NCI-H1048 (cell line): Measurements from ENCODE around the gene CLUH.
"Not testable (repeated sequence)": the region's sequence is repeated elsewhere in the genome, so short reads cannot be mapped to it uniquely, and the experiment has no call there.

ENCODE experiments used
- DNase-seq: peaks from one replicate; lab custom pipeline; 2025; lab: John Stamatoyannopoulos, UW

CLUH gene

DNA sequence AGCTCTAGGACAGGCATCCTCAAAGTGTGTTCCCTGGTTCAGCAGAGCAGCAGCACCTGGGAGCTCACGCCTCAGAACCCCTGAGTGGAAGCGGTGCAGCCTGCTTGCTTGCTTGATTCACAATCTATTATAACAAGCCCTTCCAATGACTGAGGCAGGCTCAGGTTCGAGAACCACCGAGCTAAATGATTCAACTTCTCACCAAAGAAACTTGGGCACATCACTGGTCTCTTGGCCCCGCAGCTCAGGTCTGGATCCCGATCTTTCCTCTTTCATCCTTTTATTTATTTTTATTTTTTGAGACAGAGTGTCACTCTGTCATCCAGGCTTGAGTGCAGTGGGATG lies 24.5 kb downstream of the CLUH start:
- DNase-seq: no peak

DNA sequence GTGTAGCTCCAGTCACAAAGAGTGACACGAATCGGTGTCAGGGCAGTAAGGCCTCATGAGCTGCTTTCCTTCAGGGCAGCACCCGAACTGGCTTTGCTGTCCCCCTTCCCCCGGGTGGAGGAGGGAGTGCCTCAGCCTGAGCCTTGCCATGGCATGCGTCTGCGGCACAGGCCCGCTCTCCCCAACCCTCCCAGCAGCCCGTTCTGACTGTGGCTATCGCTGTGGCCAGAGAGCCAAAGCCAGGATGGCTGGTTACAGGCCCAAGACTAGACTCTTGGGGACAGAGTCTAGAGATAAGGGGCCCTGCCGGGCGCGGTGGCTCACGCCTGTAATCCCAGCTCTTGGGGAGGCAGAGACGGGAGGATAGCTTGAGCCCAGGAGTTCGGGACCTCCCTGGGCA lies 25.9 kb downstream of the CLUH start:
- no peak for DNase-seq

DNA sequence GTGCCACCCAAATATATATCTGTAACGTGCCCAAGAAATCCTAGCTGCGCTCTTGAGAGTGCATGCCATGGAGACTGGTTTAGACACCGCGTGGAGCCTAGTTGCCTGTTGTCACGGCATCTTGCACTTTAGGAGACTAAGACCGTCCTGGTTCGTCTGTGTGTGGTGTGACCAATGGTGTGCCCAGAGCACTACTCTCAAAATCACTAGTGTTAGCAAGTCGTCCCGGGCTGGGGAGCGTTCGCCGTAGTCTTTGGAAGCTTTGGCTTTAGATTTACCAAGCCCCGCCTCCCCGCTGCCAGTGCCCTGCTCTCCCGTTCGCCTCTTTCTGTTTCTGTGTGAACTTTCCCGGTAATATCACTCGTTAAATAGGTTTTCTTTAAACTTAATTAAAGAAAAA lies 27.0 kb downstream of the CLUH start:
- DNase-seq: no peak

DNA sequence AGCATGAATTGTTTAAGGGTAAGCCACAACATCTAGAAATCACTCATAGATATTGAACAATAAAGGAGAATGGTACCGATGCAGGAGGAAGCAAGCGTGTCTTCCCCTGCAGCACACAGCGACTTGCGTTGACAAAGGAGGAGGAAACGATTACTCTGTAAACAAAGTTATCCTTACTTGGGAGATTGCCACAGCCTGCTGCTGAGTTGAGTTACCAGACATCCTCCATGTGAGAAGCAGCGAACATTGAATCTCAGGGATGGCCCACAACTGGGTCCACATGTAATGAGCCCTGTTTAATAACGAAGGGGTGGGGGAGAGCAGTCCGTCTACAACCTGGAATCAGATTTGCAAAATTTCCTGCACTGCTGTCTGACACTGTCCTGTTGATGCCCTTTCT lies 27.7 kb downstream of the CLUH start:
- DNase-seq: no peak

DNA sequence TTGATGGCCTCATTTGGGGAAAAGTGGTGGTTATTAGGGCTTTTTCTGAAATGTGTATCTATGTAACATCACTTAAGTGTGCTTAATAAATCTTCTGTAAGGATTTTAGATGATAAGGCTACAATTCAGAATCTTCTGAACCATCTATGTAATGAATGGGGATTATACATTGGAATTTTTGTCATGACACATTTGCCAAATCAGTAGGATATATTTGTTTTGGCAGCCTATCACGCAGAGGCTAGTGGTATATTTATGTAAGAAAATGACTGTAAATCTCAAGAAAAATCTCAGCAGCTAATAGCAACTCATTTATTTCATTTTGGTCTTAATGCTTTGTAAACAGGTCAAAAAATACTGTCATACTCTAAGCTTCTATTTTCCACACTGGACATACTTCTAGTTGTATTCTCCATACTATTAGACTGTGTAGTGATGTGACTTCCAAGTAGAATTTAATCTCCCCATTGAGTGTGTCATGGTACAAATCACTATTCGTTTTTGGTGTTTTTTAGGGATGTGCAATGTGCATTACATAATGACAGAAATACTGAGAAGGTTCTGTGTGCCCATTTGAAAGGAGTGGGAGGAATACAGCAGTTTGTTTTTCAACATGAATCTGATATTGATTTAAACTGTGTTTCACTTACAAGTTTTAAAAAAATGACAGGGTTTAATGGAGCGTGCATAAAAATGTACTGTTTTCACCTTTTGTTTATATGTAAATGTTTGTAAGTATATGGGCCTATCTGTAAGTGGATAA lies 29.2 kb downstream of the CLUH start:
- no peak for DNase-seq

DNA sequence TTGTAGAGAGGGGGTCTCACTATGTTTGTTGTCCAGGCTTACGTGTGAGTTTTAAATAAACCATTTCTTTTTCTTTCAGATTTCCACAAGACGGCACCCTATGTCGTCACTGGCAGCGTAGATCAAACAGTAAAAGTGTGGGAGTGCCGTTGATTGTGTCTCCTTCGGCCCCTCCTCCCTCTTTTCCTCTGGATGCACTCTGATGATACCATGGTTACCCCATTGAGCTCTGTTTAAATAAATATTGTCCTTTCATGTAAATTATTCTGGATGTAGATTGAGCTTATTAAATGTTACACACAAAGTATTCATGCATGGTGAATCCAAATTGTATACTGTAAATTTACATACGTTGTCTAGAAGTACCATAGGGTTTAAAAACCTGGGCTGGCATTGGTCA lies 29.9 kb downstream of the CLUH start:
- no peak for DNase-seq

DNA sequence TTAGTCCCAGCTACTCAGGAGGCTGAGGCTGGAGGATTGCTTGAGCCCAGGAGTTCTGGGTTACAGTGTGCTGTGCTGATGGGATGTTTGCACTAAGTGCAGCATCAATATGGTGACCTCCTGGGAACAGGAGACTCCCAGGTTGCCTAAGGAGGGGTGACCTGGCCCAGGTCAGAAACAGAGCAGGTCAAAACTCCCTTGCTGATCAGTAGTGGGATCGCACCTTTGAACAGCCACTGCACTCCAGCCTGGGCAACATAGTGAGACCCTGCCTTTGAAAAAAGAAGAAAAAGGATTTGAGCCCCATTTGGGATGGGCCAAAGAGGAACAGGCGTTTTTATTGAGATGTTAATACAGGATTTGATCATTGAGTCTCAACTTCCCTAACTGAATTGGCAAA lies 30.6 kb downstream of the CLUH start:
- no peak for DNase-seq

DNA sequence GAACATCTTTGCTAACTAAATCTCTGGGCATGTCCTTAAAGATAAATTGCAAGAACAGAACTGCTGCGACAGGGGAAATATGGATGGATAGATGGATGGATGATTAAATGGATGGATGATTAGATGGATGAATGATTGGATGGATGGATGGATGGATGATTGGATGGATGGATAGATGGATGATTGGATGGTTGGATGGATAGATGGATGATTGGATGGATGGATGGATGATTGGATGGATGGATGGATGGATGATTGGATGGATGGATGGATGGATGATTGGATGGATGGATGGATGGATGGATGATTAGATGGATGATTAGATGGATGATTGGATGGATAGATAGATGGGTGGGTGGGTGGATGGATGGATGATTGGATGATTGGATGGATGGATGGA lies 32.3 kb downstream of the CLUH start:
- DNase-seq: not testable (repeated sequence)

DNA sequence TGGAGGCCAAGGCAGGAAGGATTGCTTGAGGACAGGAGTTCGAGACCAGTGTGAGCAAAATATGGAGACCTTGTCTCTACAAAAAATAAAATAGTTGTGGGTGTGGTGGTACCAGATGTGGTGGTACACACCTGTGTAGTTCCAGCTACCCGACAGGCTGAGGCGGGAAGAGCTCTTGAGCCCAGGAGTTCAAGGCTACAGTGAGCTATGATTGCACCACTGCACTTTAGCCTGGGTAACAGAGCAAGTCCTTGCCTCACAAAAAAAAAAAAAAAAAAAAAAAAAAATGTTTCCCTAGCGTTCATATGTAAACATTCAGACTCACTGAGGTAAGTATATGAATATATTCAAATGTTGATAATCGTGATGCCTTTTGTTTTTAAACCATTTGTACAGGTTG lies 39.5 kb downstream of the CLUH start:
- DNase-seq: no peak

DNA sequence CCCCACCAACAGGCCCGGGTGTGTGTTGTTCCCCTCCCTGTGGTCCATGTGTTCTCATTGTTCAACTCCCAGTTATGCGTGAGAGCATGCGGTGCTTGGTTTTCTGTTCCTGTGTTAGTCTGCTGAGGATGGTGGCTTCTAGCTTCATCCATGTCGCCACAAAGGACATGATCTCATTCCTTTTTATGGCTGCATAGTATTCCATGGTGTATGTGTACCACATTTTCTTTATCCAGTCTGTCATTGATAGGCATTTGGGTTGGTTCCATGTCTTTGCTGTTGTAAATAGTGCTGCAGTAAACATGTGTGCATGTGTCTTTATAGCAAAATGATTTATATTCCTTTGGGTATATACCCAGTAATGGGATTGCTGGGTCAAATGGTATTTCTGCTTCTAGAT lies 51.2 kb downstream of the CLUH start:
- DNase-seq: not testable (repeated sequence)

DNA sequence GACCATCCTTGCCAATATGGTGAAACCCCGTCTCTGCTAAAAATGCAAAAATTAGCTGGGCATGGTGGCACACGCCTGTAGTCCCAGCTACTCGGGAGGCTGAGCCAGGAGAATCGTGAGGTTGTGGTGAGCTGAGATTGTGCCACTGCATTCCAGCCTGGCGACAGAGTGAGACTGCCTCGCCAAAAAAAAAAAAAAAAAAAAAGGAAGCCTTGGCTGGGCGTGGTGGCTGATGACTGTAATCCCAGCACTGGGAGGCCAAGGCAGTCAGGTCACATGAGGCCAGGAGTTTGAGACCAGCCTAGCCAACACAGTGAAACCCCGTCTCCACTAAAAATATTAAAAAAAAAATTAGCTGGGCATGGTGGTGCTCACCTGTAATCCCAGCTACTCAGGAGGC lies 52.2 kb downstream of the CLUH start:
- DNase-seq: not testable (repeated sequence)

DNA sequence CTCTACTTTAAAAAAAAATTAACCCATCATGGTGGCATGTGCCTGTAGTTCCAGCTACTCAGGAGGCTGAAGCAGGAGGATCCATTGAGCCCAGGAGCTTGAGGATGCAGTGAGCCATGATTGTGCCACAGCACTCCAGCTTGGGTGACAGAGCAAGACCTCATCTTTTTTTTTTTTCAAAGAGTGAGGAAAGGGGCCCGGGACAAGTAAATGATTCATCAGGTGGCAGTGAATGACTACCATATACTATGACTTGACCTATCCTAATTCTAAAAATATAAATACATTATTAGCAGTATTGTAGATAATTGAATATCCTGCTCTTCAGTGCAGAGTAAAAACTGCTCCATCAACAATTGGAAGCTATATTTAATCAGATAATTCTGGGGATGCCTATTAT lies 55.3 kb downstream of the CLUH start:
- DNase-seq: no peak

DNA sequence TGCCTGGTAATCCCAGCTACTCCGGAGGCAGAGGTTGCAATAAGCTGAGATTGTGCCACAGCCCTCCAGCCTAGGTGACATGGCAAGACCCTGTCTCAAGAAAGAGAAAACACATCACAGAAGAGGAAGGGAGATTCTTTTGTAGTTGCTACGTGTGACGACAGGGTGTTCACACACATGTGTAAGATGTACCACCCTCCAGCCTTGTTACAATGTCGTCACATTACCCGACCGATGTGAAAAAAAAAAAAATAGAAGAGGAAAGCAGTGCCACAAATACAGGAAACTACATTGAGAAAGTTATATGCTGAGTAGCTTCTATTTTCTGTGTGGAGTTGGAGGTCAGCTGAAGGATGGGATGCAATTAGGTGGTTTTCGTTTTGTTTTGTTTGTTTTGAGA lies 56.0 kb downstream of the CLUH start:
- no peak for DNase-seq

DNA sequence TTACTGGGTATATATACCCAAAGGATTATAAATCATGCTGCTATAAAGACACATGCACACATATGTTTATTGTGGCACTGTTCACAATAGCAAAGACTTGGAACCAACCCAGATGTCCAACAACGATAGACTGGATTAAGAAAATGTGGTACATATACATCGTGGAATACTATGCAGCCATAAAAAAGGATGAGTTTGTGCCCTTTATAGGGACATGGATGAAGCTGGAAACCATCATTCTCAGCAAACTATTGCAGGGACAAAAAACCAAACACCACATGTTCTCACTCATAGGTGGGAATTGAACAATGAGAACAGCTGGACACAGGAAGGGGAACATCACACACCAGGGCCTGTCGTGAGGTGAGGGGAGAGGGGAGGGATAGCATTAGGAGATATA lies 58.7 kb downstream of the CLUH start:
- not testable (repeated sequence) for DNase-seq

DNA sequence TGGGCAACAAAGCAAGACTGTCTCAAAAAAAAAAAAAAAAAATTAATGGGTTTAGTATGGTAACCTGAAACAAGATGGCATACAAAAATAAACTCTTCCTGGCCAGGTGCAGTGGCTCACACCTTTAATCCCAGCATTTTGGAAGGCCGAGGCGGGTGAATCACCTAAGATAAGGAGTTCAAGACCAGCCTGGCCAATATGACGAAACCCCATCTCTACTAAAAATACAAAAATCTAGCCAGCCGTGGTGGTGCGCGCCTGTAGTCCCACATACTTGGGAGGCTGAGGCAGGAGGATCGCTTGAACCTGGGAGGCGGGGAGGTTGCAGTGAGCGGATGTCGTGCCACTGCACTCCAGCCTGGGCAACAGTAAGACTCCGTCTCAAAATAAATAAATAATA lies 62.4 kb downstream of the CLUH start:
- DNase-seq: no peak

DNA sequence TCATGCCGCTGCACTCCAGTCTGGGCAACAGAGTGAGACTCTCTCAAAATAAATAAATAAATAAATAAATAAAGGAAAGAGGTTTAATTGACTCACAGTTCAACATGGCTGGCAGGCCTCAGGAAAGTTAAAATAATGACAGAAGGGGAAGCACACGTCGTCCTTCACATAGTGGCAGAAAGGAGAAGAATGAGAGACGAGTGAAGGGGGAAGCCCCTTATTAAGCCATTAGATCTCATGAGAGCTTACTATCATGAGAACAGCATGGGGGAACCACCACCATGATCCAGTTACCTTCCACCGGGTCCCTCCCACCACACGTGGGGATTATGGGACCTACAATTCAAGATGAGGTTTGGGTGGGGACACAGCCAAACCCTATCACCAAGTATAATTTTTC lies 63.6 kb downstream of the CLUH start:
- DNase-seq: no peak

DNA sequence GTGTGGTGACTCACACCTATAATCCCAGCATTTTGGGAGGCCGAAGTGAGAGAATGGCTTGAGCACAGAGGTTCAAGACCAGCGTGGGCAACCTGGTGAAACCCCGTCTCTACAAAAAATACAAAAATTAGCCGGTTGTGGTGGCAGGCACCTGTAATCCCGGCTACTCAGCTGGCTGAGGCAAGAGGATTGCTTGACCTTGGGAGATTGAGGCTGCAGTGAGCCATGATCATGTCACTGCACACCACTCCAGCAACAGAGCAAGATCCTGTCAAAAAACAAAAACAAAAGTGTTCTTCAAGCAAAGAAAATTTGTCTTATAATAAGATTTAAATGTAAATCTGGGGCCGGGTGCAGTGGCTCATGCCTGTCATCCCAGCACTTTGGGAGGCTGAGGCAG lies 66.6 kb downstream of the CLUH start:
- no peak for DNase-seq
